RWPE2 (cell line): ENCODE measurements around the gene OR5P2.

ENCODE experiments used
- ATAC-seq: fragments of 200-7000 bp; cut with Tn5 transposase; 3 replicates; pipeline ENCODE4 v1.9.1; 2021; ENCODE audit warnings: low read depth
- DNase-seq: peaks from one replicate; pipeline ENCODE4 v3.0.0-alpha.2; 2020; ENCODE audit warnings: low spot score
- H3K27ac ChIP-seq: fragments of 450-650 bp; 2 replicates; pipeline ENCODE4 v1.5.1; 2017; ENCODE audit warnings: mild to moderate bottlenecking; ENCODE audit not compliant: poor library complexity, severe bottlenecking
- H3K27me3 ChIP-seq: fragments of 250-450 bp; sonication (Bioruptor Pico); 2 replicates; pipeline ENCODE4 v1.5.1; 2021; ENCODE audit warnings: mild to moderate bottlenecking, moderate library complexity; ENCODE audit not compliant: insufficient read depth, poor library complexity, severe bottlenecking
- H3K36me3 ChIP-seq: fragments of 250-450 bp; sonication (Bioruptor Pico); 2 replicates; pipeline ENCODE4 v1.5.1; 2020; ENCODE audit warnings: low read depth, mild to moderate bottlenecking, moderate library complexity
- H3K4me1 ChIP-seq: fragments of 250-450 bp; sonication (Bioruptor Pico); 2 replicates; pipeline ENCODE4 v1.5.1; 2021; ENCODE audit warnings: mild to moderate bottlenecking, moderate library complexity; ENCODE audit not compliant: insufficient read depth, poor library complexity, severe bottlenecking
- H3K4me3 ChIP-seq: fragments of 250-450 bp; sonication (Bioruptor Pico); 2 replicates; pipeline ENCODE4 v1.5.1; 2021; ENCODE audit warnings: mild to moderate bottlenecking, moderate library complexity; ENCODE audit not compliant: severe bottlenecking
- H3K9me3 ChIP-seq: fragments of 250-450 bp; sonication (Bioruptor Pico); 2 replicates; pipeline ENCODE4 v1.5.1; 2021; ENCODE audit warnings: mild to moderate bottlenecking, moderate library complexity; ENCODE audit not compliant: severe bottlenecking
- CTCF ChIP-seq: fragments of 450-650 bp; IDR thresholded peaks from one replicate; pipeline ENCODE4 v1.5.1; 2017; ENCODE audit warnings: mild to moderate bottlenecking, moderate library complexity; ENCODE audit not compliant: poor library complexity, severe bottlenecking

Gene OR5P2

GRCh38 chr11:7796842-7797241 is at the start of gene OR5P2:
OR5P2 (minus strand) TSS chr11:7796942; CDS start chr11:7796942, 0 bp downstream.
- Histone ChIP-seq H3K4me3 (no peak within 1 kb of the TSS), H3K4me1 (no peaks in the 10 kb centered on the region), H3K27ac (no peak within 1 kb of the TSS), H3K27me3 (no peaks in the 10 kb centered on the region), H3K9me3 (no peaks in the 10 kb centered on the region), H3K36me3 (no peaks in the 10 kb centered on the region)
- TF ChIP-seq CTCF: no peak
- ATAC-seq (no peak), DNase-seq (no peak)

GRCh38 chr11:7846003-7846402 is 49.3 kb upstream of the OR5P2 start:
- Histone ChIP-seq H3K9me3 (no peaks in the 10 kb centered on the region), H3K27me3 (no peaks in the 10 kb centered on the region), H3K4me1 (no peaks in the 10 kb centered on the region), H3K36me3 (no peaks in the 10 kb centered on the region), H3K27ac (no peak overlapping the region), H3K4me3 (no peak overlapping the region)
- ATAC-seq (peak; percentile 58; the same call in 2 of the 3 replicates), DNase-seq (no peak)
- no peak for TF ChIP-seq CTCF

- Histone ChIP-seq H3K9me3 (no peaks in the 10 kb centered on the region), H3K36me3 (no peaks in the 10 kb centered on the region), H3K27ac (no peak overlapping the region), H3K27me3 (no peaks in the 10 kb centered on the region), H3K4me3 (no peak overlapping the region), H3K4me1 (no peaks in the 10 kb centered on the region)
- no peak for TF ChIP-seq CTCF
- ATAC-seq (no peak), DNase-seq (no peak)
Observed at GRCh38 chr11:7844986-7845385, 48.2 kb upstream of the OR5P2 start.

GRCh38 chr11:7844521-7844920 is 47.8 kb upstream of the OR5P2 start:
- TF ChIP-seq CTCF: no peak
- no peak for ATAC-seq
- Histone ChIP-seq H3K4me1 (no peaks in the 10 kb centered on the region), H3K4me3 (no peak overlapping the region), H3K9me3 (no peaks in the 10 kb centered on the region), H3K27ac (no peak overlapping the region), H3K36me3 (no peaks in the 10 kb centered on the region), H3K27me3 (no peaks in the 10 kb centered on the region)
- no peak for DNase-seq

GRCh38 chr11:7840578-7840977 is 43.8 kb upstream of the OR5P2 start:
- ATAC-seq: no peak
- no peak for TF ChIP-seq CTCF
- Histone ChIP-seq H3K27ac (no peak overlapping the region), H3K27me3 (no peaks in the 10 kb centered on the region), H3K4me3 (no peak overlapping the region), H3K9me3 (no peaks in the 10 kb centered on the region), H3K36me3 (no peaks in the 10 kb centered on the region), H3K4me1 (no peaks in the 10 kb centered on the region)
- no peak for DNase-seq
